ENCODE data around the gene AMN1.

DNA sequence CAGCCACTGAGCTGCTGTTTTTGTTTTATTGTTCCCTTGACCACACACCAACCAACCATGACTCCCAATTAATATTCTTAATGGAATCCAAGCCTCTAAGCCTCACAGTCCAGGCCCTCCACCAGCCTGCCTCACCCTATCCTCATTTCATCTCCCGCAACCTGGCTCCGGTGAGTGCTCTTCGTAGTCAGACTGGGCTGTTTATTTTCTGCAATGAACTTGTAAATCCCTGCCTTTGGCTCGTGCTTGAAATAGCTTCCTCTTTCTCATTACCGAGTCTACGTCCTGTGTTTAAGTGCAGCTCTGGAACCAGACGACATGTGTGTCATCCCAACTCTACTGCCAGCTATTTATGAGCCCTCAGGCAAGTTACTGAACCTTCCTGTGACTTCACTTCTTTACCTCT, 81.7 kb downstream of the AMN1 start:
- TF ChIP-seq TBL1XR1 (IDR thresholded peaks at IDR 0.05; ENCODE audit: borderline replicate concordance, low read length, partially characterized antibody) (no peak), MXD4 (CRISPR knock-in tag; IDR thresholded peaks at IDR 0.05) (no peak), ZNF549 (CRISPR knock-in tag; IDR thresholded peaks at IDR 0.05) (no peak), ZFP82 (CRISPR knock-in tag; IDR thresholded peaks at IDR 0.05; ENCODE audit: borderline replicate concordance) (no peak), ZNF782 (CRISPR knock-in tag; IDR thresholded peaks at IDR 0.05; ENCODE audit: borderline replicate concordance) (no peak), SNAPC2 (CRISPR knock-in tag; IDR thresholded peaks at IDR 0.05) (no peak)
- TF ChIP-seq, protein P1, sequence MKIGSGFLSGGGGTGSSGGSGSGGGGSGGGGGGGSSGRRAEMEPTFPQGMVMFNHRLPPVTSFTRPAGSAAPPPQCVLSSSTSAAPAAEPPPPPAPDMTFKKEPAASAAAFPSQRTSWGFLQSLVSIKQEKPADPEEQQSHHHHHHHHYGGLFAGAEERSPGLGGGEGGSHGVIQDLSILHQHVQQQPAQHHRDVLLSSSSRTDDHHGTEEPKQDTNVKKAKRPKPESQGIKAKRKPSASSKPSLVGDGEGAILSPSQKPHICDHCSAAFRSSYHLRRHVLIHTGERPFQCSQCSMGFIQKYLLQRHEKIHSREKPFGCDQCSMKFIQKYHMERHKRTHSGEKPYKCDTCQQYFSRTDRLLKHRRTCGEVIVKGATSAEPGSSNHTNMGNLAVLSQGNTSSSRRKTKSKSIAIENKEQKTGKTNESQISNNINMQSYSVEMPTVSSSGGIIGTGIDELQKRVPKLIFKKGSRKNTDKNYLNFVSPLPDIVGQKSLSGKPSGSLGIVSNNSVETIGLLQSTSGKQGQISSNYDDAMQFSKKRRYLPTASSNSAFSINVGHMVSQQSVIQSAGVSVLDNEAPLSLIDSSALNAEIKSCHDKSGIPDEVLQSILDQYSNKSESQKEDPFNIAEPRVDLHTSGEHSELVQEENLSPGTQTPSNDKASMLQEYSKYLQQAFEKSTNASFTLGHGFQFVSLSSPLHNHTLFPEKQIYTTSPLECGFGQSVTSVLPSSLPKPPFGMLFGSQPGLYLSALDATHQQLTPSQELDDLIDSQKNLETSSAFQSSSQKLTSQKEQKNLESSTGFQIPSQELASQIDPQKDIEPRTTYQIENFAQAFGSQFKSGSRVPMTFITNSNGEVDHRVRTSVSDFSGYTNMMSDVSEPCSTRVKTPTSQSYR (CRISPR knock-in tag; IDR thresholded peaks at IDR 0.05; ENCODE audit: borderline replicate concordance) = no peak

Data from HepG2 (cell line).